GM12875 (cell line): ENCODE results near the gene PEAK1.

Experiments used
- H3K4me3 ChIP-seq: one replicate; pipeline ENCODE4 v1.5.1; 2011; ENCODE audit warnings: low read depth, low read length, control low read depth
- CTCF ChIP-seq: IDR thresholded peaks from 2 replicates; pipeline ENCODE4 v1.5.1; 2011; ENCODE audit warnings: low read depth, mild to moderate bottlenecking, control low read depth, inconsistent platforms, low read length, moderate library complexity, borderline replicate concordance; ENCODE audit not compliant: insufficient read depth

The PEAK1 gene

DNA sequence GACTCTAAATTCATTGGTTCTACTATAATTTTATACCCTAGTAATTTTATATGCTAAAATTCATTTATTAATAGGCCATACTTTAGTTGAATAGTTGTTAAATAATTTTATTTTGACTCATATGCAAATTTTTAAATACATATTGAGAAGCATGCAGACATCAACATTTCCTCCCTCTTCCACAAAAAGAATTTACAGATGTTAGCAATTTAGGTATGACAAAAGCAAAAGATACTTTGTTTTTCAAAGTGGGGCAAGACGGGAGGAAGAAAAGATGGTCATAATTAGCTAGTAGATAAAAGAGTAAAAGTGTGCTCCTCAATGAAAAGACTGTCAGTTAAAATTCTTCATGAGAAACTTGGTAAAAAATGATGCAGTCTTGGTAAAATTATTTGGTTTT lies 200.1 kb downstream of the PEAK1 start:
- TF ChIP-seq CTCF, result no peak
- H3K4me3 ChIP-seq, result no peak overlapping the region

DNA sequence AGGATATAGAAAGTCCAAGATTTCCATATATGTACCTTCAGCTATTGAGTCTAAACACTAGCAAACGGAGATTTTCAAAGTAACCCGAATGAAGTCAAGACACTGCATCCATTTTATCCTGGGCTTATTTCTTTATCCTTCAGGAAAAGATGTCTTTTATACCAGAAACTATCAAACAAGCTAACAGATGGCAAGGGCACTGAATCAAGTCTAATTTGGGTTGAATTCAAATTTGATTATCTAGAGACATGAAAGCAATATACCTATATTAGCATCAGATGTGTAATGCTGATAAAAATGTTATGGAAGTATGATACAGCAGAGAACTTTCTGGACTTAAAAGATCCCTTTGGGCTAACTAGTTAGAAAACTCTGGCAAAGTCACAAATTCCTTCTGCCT lies 210.7 kb downstream of the PEAK1 start:
- TF ChIP-seq CTCF, result no peak
- no peak overlapping the region for H3K4me3 ChIP-seq

DNA sequence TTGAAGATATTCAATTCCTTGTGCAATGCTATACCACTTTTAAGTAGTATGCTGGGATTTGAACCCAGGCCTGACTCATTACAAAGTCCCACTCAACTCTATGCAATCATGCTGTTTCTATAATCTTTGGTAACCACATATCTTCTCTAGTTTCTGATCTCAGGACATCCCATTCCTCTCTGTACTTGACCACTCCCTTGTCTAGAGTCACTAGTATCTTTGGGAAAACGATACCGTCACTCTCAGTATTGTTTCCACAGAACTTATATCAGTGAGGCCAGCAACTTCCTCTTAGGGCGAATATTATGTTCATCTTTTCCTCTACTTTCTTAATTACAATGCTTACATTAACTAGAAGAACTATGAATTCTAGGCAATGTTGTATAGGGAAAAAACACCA lies 211.7 kb downstream of the PEAK1 start:
- TF ChIP-seq CTCF, result no peak
- H3K4me3 ChIP-seq, result no peak overlapping the region

DNA sequence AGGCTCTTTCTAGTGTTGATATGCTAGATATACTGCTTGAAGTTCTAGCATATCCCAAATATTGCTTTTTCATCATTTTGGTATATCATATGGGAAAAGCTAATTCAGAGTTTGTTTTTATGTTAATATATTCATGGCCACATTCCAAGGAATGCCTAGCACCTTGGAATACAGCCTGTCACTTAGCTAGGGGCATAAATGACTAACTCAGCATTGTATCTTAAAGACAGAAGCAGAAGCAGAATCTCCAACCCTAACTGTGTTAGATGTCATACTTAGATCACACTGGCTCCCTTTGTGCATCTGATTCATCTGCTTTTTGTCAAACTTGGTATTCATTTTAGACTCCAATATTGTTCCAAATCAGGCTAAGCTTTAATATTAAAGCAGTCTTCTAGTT lies 218.2 kb downstream of the PEAK1 start:
- TF ChIP-seq CTCF, result no peak
- H3K4me3 ChIP-seq, result no peak overlapping the region

- no peak for TF ChIP-seq CTCF
Measured at GRCh38 chr15:77196381-77196780, 223.5 kb downstream of the PEAK1 start.

GRCh38 chr15:77195586-77195985 lies 224.3 kb downstream of the PEAK1 start:
- H3K4me3 ChIP-seq, result no peak overlapping the region
- no peak for TF ChIP-seq CTCF

More at GRCh38 chr15:77196381-77196780, 223.5 kb downstream of the PEAK1 start:
- H3K4me3 ChIP-seq, result no peak overlapping the region

GRCh38 chr15:77192451-77192850 lies 227.5 kb downstream of the PEAK1 start:
- H3K4me3 ChIP-seq, result no peak overlapping the region
- no peak for TF ChIP-seq CTCF
